WTC11 (cell line): Measurements from ENCODE around the gene KSR2. TPM values are rescaled to one million over a fixed set of nuclear protein-coding genes. Genes with fewer than 3 reads are reported as not detected.
"Not testable (repeated sequence)": the region's sequence is repeated elsewhere in the genome, so short reads cannot be mapped to it uniquely, and the experiment has no call there.

Experiments
- ATAC-seq: fragments of 200-7000 bp; cut with Tn5 transposase; 2 replicates; pipeline ENCODE4 v1.10.0; 2021; ENCODE audit warnings: mild to moderate bottlenecking, moderate library complexity
- CTCF ChIA-PET: fragments of 300-600 bp; sonication (Branson Sonifier 250); formaldehyde crosslinking; loops from one replicate; lab custom pipeline; 2021; ENCODE audit warnings: antibody characterized with exemption; lab: Charles Lee
- POLR2A ChIA-PET: fragments of 350-600 bp; sonication (Branson Sonifier 250); formaldehyde crosslinking; loops from one replicate; lab custom pipeline; 2021; ENCODE audit warnings: antibody characterized with exemption; lab: Charles Lee
- DNase-seq: peaks from one replicate; pipeline ENCODE4 v3.0.0; 2021; ENCODE audit warnings: low spot score
- H3K27ac Mint-ChIP-seq: 2 replicates; pipeline ENCODE4 v1.8.0; 2021; ENCODE audit warnings: mixed read lengths
- H3K27me3 Mint-ChIP-seq: 2 replicates; pipeline ENCODE4 v1.8.0; 2021; ENCODE audit warnings: low read depth, mild to moderate bottlenecking, moderate library complexity, mixed read lengths
- H3K36me3 Mint-ChIP-seq: 2 replicates; pipeline ENCODE4 v1.8.0; 2021; ENCODE audit warnings: mixed read lengths
- H3K4me1 Mint-ChIP-seq: 2 replicates; pipeline ENCODE4 v1.8.0; 2022; ENCODE audit warnings: mixed read lengths
- H3K4me3 Mint-ChIP-seq: 2 replicates; pipeline ENCODE4 v1.8.0; 2021; ENCODE audit warnings: mild to moderate bottlenecking, moderate library complexity, mixed read lengths
- H3K9me3 Mint-ChIP-seq: 2 replicates; pipeline ENCODE4 v1.8.0; 2021; ENCODE audit warnings: mixed read lengths
- AFF4 ChIP-seq: sonication (generic); formaldehyde crosslinking; IDR thresholded peaks from 2 replicates; pipeline ENCODE4 v1.8.1; 2023; ENCODE audit warnings: mild to moderate bottlenecking, missing genetic modification reagents, borderline replicate concordance
- ARID4B ChIP-seq: sonication (generic); formaldehyde crosslinking; IDR thresholded peaks from 2 replicates; pipeline ENCODE4 v1.8.0; 2023; ENCODE audit warnings: missing genetic modification reagents, mild to moderate bottlenecking, borderline replicate concordance
- MXD4 ChIP-seq: fragments of 250-450 bp; sonication (Bioruptor Pico); IDR thresholded peaks from 2 replicates; pipeline ENCODE4 v1.8.0; 2021; ENCODE audit warnings: mild to moderate bottlenecking, moderate library complexity, borderline replicate concordance
- MYBL2 ChIP-seq: sonication (generic); formaldehyde crosslinking; IDR thresholded peaks from 2 replicates; pipeline ENCODE4 v1.8.1; 2023; ENCODE audit warnings: mild to moderate bottlenecking, moderate library complexity, missing genetic modification reagents
- PRDM15 ChIP-seq: sonication (generic); formaldehyde crosslinking; IDR thresholded peaks from 2 replicates; pipeline ENCODE4 v1.8.0; 2022; ENCODE audit warnings: missing genetic modification reagents
- SMAD3 ChIP-seq: sonication (generic); formaldehyde crosslinking; IDR thresholded peaks from 2 replicates; pipeline ENCODE4 v1.8.0; 2022; ENCODE audit warnings: missing genetic modification reagents, mild to moderate bottlenecking, borderline replicate concordance
- TEAD4 ChIP-seq: sonication (generic); formaldehyde crosslinking; IDR thresholded peaks from 2 replicates; pipeline ENCODE4 v1.8.0; 2022; ENCODE audit warnings: mild to moderate bottlenecking, missing genetic modification reagents
- ZBTB21 ChIP-seq: sonication (generic); formaldehyde crosslinking; IDR thresholded peaks from 2 replicates; pipeline ENCODE4 v1.8.1; 2023; ENCODE audit warnings: mild to moderate bottlenecking, missing genetic modification reagents, borderline replicate concordance
- ZNF121 ChIP-seq: sonication (generic); formaldehyde crosslinking; IDR thresholded peaks from 2 replicates; pipeline ENCODE4 v1.8.0; 2023; ENCODE audit warnings: missing genetic modification reagents
- total RNA-seq: library from RNA; stranded (reverse); gene quantifications from 3 replicates; pipeline ENCODE4 v1.2.3, GENCODE V29; 2021

KSR2 gene
- total RNA-seq, 1 experiment from 2014 or later: 2.4 TPM

- no peak for TF ChIP-seq ARID4B
- TF ChIP-seq MXD4 (CRISPR knock-in tag): no peak
- no peak for TF ChIP-seq SMAD3
Measured at GRCh38 chr12:117805865-117806264, 162.9 kb downstream of the KSR2 start (continued).

- POLR2A ChIA-PET: no interaction called here
- Mint-ChIP-seq H3K9me3 (no peaks in the 10 kb centered on the region), H3K4me3 (no peak overlapping the region), H3K27ac (no peak overlapping the region), H3K36me3 (no peaks in the 10 kb centered on the region), H3K4me1 (peaks cover 17% of the 10 kb centered on the region; the same call in 1 of the 2 replicates), H3K27me3 (no peaks in the 10 kb centered on the region)
- CTCF ChIA-PET: interaction anchor here (1.1 to 1.2 kb wide), 2 partner anchors 35 to 436 kb away, joined by 3 read pairs; no protein-coding TSS in a partner anchor
- ATAC-seq (no peak), DNase-seq (no peak)
- no peak for TF ChIP-seq PRDM15 (CRISPR knock-in tag)
- TF ChIP-seq TEAD4 (CRISPR knock-in tag): no peak
- no peak for TF ChIP-seq ZNF121 (CRISPR knock-in tag)
- no peak for TF ChIP-seq MYBL2
- no peak for TF ChIP-seq ZBTB21
- no peak for TF ChIP-seq SMAD3
- TF ChIP-seq AFF4: no peak
Measured at GRCh38 chr12:117803001-117803400, 165.8 kb downstream of the KSR2 start.

GRCh38 chr12:117800711-117801110, 168.1 kb downstream of the KSR2 start:
- H3K27me3 Mint-ChIP-seq, H3K9me3 Mint-ChIP-seq, H3K36me3 Mint-ChIP-seq, DNase-seq, H3K27ac Mint-ChIP-seq, CTCF ChIA-PET, ATAC-seq, POLR2A ChIA-PET, H3K4me3 Mint-ChIP-seq: not testable (repeated sequence)
- peaks cover 12% of the 10 kb centered on the region; the same call in 1 of the 2 replicates for H3K4me1 Mint-ChIP-seq
